ENCODE measurements around the gene TMEM256. TPM values are rescaled to one million over a fixed set of nuclear protein-coding genes. Genes with fewer than 3 reads are reported as not detected.

TMEM256 gene
- total and polyA plus RNA-seq, 2 donors (not counting 3 experiments of a cell fraction or from before 2014, with no cell fraction given): 67.4 to 148 TPM

- FAIRE-seq: no peak
- no peaks in the 10 kb centered on the region for H4K20me1 ChIP-seq (replicated peaks; ENCODE audit: control insufficient read depth, extremely low read depth, insufficient read depth, low read length)
- no TSS peak for BruUV-seq (replicated peaks)
- H3K79me2 ChIP-seq (ENCODE audit: control insufficient read depth, insufficient read depth, low read length): no peaks in the 10 kb centered on the region
- no peaks in the 10 kb centered on the region for H3K36me3 ChIP-seq (ENCODE audit: control insufficient read depth in 2 of 2, extremely low read depth in 1 of 2, insufficient read depth in 2 of 2, low read length in 2 of 2)
- TF ChIP-seq JUN (IDR thresholded peaks at IDR 0.05; ENCODE audit: borderline replicate concordance, insufficient read depth, insufficient read length, low read depth): no peak
- TF ChIP-seq POLR2A (IDR thresholded peaks at IDR 0.05; ENCODE audit: low read depth, low read length): no peak
- TF ChIP-seq, protein P1, sequence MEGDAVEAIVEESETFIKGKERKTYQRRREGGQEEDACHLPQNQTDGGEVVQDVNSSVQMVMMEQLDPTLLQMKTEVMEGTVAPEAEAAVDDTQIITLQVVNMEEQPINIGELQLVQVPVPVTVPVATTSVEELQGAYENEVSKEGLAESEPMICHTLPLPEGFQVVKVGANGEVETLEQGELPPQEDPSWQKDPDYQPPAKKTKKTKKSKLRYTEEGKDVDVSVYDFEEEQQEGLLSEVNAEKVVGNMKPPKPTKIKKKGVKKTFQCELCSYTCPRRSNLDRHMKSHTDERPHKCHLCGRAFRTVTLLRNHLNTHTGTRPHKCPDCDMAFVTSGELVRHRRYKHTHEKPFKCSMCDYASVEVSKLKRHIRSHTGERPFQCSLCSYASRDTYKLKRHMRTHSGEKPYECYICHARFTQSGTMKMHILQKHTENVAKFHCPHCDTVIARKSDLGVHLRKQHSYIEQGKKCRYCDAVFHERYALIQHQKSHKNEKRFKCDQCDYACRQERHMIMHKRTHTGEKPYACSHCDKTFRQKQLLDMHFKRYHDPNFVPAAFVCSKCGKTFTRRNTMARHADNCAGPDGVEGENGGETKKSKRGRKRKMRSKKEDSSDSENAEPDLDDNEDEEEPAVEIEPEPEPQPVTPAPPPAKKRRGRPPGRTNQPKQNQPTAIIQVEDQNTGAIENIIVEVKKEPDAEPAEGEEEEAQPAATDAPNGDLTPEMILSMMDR (IDR thresholded peaks at IDR 0.05; ENCODE audit: extremely low read depth in 1 of 2, insufficient read depth in 1 of 2, low read depth in 1 of 2, low read length in 2 of 2): no peak
- no peak for TF ChIP-seq MAX (IDR thresholded peaks at IDR 0.05; ENCODE audit: insufficient read depth, insufficient read length)
- no peak for TF ChIP-seq MYC (IDR thresholded peaks at IDR 0.05; ENCODE audit: low read depth, low read length)
- no peak for TF ChIP-seq POLR2AphosphoS5 (IDR thresholded peaks at IDR 0.05; ENCODE audit: insufficient read depth, low read depth, low read length)
- TF ChIP-seq EZH2 (IDR thresholded peaks at IDR 0.05; ENCODE audit: borderline replicate concordance, low read depth, low read length, severe bottlenecking): no peak
- no peak overlapping the region for H3K9ac ChIP-seq (replicated peaks; ENCODE audit: extremely low read depth, insufficient read depth, low read length)
- ChIA-PET CTCF (interaction anchor here (1.6 to 4.0 kb wide), 7 partner anchors 8 to 235 kb away, joined by 3 to 70 read pairs (median 8); partner anchors contain the start of genes NEURL4, SOX15 and TMEM102), POLR2A (no interaction called here)
- peaks cover 17% of the 10 kb centered on the region for H3K4me1 ChIP-seq (ENCODE audit: control insufficient read depth, extremely low read depth, insufficient read depth, low read length)
- H3K27me3 ChIP-seq (ENCODE audit: control insufficient read depth in 2 of 2, insufficient read depth in 2 of 2, low read length in 2 of 2): no peaks in the 10 kb centered on the region
- intact Hi-C loops (cut with micrococcal nuclease) (loop anchor here (5.0 kb wide), 1 partner anchor 333 kb away; the partner anchor contains the start of genes TP53 and WRAP53), dilution Hi-C loops (cut with MboI; ENCODE audit: extremely low pct_ligation_motif_present, low sequenced_read_pairs) (no loop called here)
- no peak for DNase-seq (ENCODE audit: low read depth, low spot score)
- no peak overlapping the region for H3K4me2 ChIP-seq (ENCODE audit: insufficient read depth, low read length)
- H2AFZ ChIP-seq (ENCODE audit: low read depth, low read length): no peak overlapping the region
- H3K9me1 ChIP-seq (replicated peaks; ENCODE audit: control insufficient read depth, extremely low read depth, insufficient read depth, low read length): no peaks in the 10 kb centered on the region
- H3K9me3 ChIP-seq (replicated peaks; ENCODE audit: control insufficient read depth, insufficient read depth, low read length): no peaks in the 10 kb centered on the region
- no peak overlapping the region for H3K4me3 ChIP-seq (replicated peaks in 1 of 3; ENCODE audit: insufficient read depth in 1 of 3, low read depth in 1 of 3, low read length in 3 of 3)
- H3K27ac ChIP-seq (ENCODE audit: insufficient read depth, low read depth, low read length): no peak overlapping the region
These were observed 49.5 kb downstream of the TMEM256 start for GRCh38 chr17:7354262-7354843.

Other genes with a start within 250 kb of the TMEM256 start
Only the 30 nearest of the 39 such genes appear.
- 52.1 and 55.9 TPM in 2 replicates for gene DVL2, start 169.6 kb downstream of the TMEM256 start, total RNA-seq
- gene DVL2, start 169.6 kb downstream of the TMEM256 start, polyA plus RNA-seq: 15.8 and 17.2 TPM in 2 replicates
- gene PHF23, start 164.6 kb downstream of the TMEM256 start, total RNA-seq: 54.7 and 56.2 TPM in 2 replicates
- gene PHF23, start 164.6 kb downstream of the TMEM256 start, polyA plus RNA-seq: 35.6 and 39.0 TPM in 2 replicates
- 401 and 403 TPM in 2 replicates for gene GABARAP, start 161.6 kb downstream of the TMEM256 start, total RNA-seq
- gene GABARAP, start 161.6 kb downstream of the TMEM256 start, polyA plus RNA-seq: 882 and 1,043 TPM in 2 replicates
- gene CTDNEP1, start 152.4 kb downstream of the TMEM256 start, total RNA-seq: 143 and 145 TPM in 2 replicates
- 130 and 137 TPM in 2 replicates for gene CTDNEP1, start 152.4 kb downstream of the TMEM256 start, polyA plus RNA-seq
- gene ELP5, start 151.9 kb downstream of the TMEM256 start, total RNA-seq: 41.6 and 44.4 TPM in 2 replicates
- 53.3 and 54.7 TPM in 2 replicates for gene ELP5, start 151.9 kb downstream of the TMEM256 start, polyA plus RNA-seq
- gene CLDN7, start 141.6 kb downstream of the TMEM256 start, total RNA-seq: 25.4 and 27.9 TPM in 2 replicates
- 24.9 and 25.7 TPM in 2 replicates for gene CLDN7, start 141.6 kb downstream of the TMEM256 start, polyA plus RNA-seq
- gene SLC2A4, start 122.4 kb downstream of the TMEM256 start, total RNA-seq: 0.23 TPM in 1 of 2 replicates, not detected in the other
- gene SLC2A4, start 122.4 kb downstream of the TMEM256 start, polyA plus RNA-seq: 0.12 and 0.18 TPM in 2 replicates
- 0.31 TPM in 1 of 2 replicates, not detected in the other for gene YBX2, start 109.5 kb downstream of the TMEM256 start, total RNA-seq
- 0.15 and 0.18 TPM in 2 replicates for gene YBX2, start 109.5 kb downstream of the TMEM256 start, polyA plus RNA-seq
- gene EIF5A, start 96.5 kb downstream of the TMEM256 start, total RNA-seq: 847 and 859 TPM in 2 replicates
- gene EIF5A, start 96.5 kb downstream of the TMEM256 start, polyA plus RNA-seq: 650 and 689 TPM in 2 replicates
- gene GPS2, start 88.7 kb downstream of the TMEM256 start, total RNA-seq: 51.6 and 61.3 TPM in 2 replicates
- gene GPS2, start 88.7 kb downstream of the TMEM256 start, polyA plus RNA-seq: 132 and 169 TPM in 2 replicates
- gene NEURL4, start 74.8 kb downstream of the TMEM256 start, total RNA-seq: 34.2 and 44.9 TPM in 2 replicates
- 24.3 and 32.0 TPM in 2 replicates for gene NEURL4, start 74.8 kb downstream of the TMEM256 start, polyA plus RNA-seq
- gene ACAP1, start 67.6 kb downstream of the TMEM256 start, total RNA-seq: not detected in 2 replicates
- gene ACAP1, start 67.6 kb downstream of the TMEM256 start, polyA plus RNA-seq: 0.46 TPM in 1 of 2 replicates, not detected in the other
- gene KCTD11, start 51.9 kb downstream of the TMEM256 start, total RNA-seq: 3.5 and 3.8 TPM in 2 replicates
- gene KCTD11, start 51.9 kb downstream of the TMEM256 start, polyA plus RNA-seq: 6.5 and 6.7 TPM in 2 replicates
- not detected in 2 replicates for gene TMEM95, start 48.9 kb downstream of the TMEM256 start, total RNA-seq
- gene TMEM95, start 48.9 kb downstream of the TMEM256 start, polyA plus RNA-seq: not detected in 2 replicates
- 0.58 and 0.67 TPM in 2 replicates for gene TNK1, start 23.0 kb downstream of the TMEM256 start, total RNA-seq
- gene TNK1, start 23.0 kb downstream of the TMEM256 start, polyA plus RNA-seq: 0.14 and 0.22 TPM in 2 replicates
- gene PLSCR3, start 9.6 kb downstream of the TMEM256 start, total RNA-seq: 54.5 and 59.9 TPM in 2 replicates
- 94.8 and 111 TPM in 2 replicates for gene PLSCR3, start 9.6 kb downstream of the TMEM256 start, polyA plus RNA-seq
- gene NLGN2, start 3.7 kb upstream of the TMEM256 start, total RNA-seq: 25.9 and 29.2 TPM in 2 replicates
- gene NLGN2, start 3.7 kb upstream of the TMEM256 start, polyA plus RNA-seq: 15.4 and 15.5 TPM in 2 replicates
- gene SPEM1, start 16.2 kb upstream of the TMEM256 start, total RNA-seq: not detected in 2 replicates
- gene SPEM1, start 16.2 kb upstream of the TMEM256 start, polyA plus RNA-seq: not detected in 2 replicates
- not detected in 2 replicates for gene SPEM2, start 21.5 kb upstream of the TMEM256 start, total RNA-seq
- not detected in 2 replicates for gene SPEM2, start 21.5 kb upstream of the TMEM256 start, polyA plus RNA-seq
- not detected in 2 replicates for gene SPEM3, start 24.8 kb upstream of the TMEM256 start, total RNA-seq
- not detected in 2 replicates for gene SPEM3, start 24.8 kb upstream of the TMEM256 start, polyA plus RNA-seq
- 6.1 and 6.5 TPM in 2 replicates for gene TMEM102, start 31.3 kb upstream of the TMEM256 start, total RNA-seq
- gene TMEM102, start 31.3 kb upstream of the TMEM256 start, polyA plus RNA-seq: 5.8 and 8.4 TPM in 2 replicates
- 1.8 TPM in 1 of 2 replicates, not detected in the other for gene FGF11, start 35.4 kb upstream of the TMEM256 start, total RNA-seq
- 0.70 and 0.92 TPM in 2 replicates for gene FGF11, start 35.4 kb upstream of the TMEM256 start, polyA plus RNA-seq
- 5.4 and 5.6 TPM in 2 replicates for gene CHRNB1, start 41.0 kb upstream of the TMEM256 start, total RNA-seq
- 9.3 and 9.6 TPM in 2 replicates for gene CHRNB1, start 41.0 kb upstream of the TMEM256 start, polyA plus RNA-seq
- 26.5 and 27.4 TPM in 2 replicates for gene ZBTB4, start 75.5 kb upstream of the TMEM256 start, total RNA-seq
- gene ZBTB4, start 75.5 kb upstream of the TMEM256 start, polyA plus RNA-seq: 15.1 and 15.7 TPM in 2 replicates
- not detected in 2 replicates for gene SLC35G6, start 77.3 kb upstream of the TMEM256 start, total RNA-seq
- gene SLC35G6, start 77.3 kb upstream of the TMEM256 start, polyA plus RNA-seq: not detected in 2 replicates
- gene POLR2A, start 80.3 kb upstream of the TMEM256 start, total RNA-seq: 145 and 151 TPM in 2 replicates
- gene POLR2A, start 80.3 kb upstream of the TMEM256 start, polyA plus RNA-seq: 25.1 and 45.9 TPM in 2 replicates
- 21.0 and 28.4 TPM in 2 replicates for gene TNFSF12, start 145.0 kb upstream of the TMEM256 start, total RNA-seq
- gene TNFSF12, start 145.0 kb upstream of the TMEM256 start, polyA plus RNA-seq: 39.4 and 40.5 TPM in 2 replicates
- gene TNFSF13, start 154.7 kb upstream of the TMEM256 start, total RNA-seq: 3.7 and 5.4 TPM in 2 replicates
- 3.6 and 4.3 TPM in 2 replicates for gene TNFSF13, start 154.7 kb upstream of the TMEM256 start, polyA plus RNA-seq
- gene SENP3, start 157.8 kb upstream of the TMEM256 start, total RNA-seq: 56.5 and 63.4 TPM in 2 replicates
- gene SENP3, start 157.8 kb upstream of the TMEM256 start, polyA plus RNA-seq: 91.6 and 96.5 TPM in 2 replicates
- gene CD68, start 175.5 kb upstream of the TMEM256 start, total RNA-seq: 2.9 and 4.5 TPM in 2 replicates
- gene CD68, start 175.5 kb upstream of the TMEM256 start, polyA plus RNA-seq: 29.1 and 30.8 TPM in 2 replicates

All from endothelial cell of umbilical vein (primary cell).